T-helper 2 cell treated with Interferon-gamma antibody and Interleukin-4, amounts not matched to agents 5 μg/mL and 100 μg/mL, for 36 hours (primary cell): Measurements from ENCODE around the gene MINDY4.

Source experiments
- DNase-seq: peaks from one replicate; pipeline ENCODE4 v3.0.0; 2021; ENCODE audit warnings: low spot score
- H3K27ac Mint-ChIP-seq: one replicate; pipeline ENCODE4 v1.8.0; 2021; ENCODE audit warnings: mild to moderate bottlenecking, mixed read lengths
- H3K27me3 Mint-ChIP-seq: one replicate; pipeline ENCODE4 v1.8.0; 2021; ENCODE audit warnings: low read depth, mixed read lengths
- H3K36me3 Mint-ChIP-seq: one replicate; pipeline ENCODE4 v1.8.0; 2021; ENCODE audit warnings: low read depth, mixed read lengths
- H3K4me1 Mint-ChIP-seq: one replicate; pipeline ENCODE4 v1.8.0; 2021; ENCODE audit warnings: low read depth, mixed read lengths
- H3K4me3 Mint-ChIP-seq: one replicate; pipeline ENCODE4 v1.8.0; 2022; ENCODE audit warnings: mild to moderate bottlenecking, moderate library complexity, mixed read lengths
- H3K9me3 Mint-ChIP-seq: one replicate; pipeline ENCODE4 v1.8.0; 2021; ENCODE audit warnings: mixed read lengths

The MINDY4 gene

DNA sequence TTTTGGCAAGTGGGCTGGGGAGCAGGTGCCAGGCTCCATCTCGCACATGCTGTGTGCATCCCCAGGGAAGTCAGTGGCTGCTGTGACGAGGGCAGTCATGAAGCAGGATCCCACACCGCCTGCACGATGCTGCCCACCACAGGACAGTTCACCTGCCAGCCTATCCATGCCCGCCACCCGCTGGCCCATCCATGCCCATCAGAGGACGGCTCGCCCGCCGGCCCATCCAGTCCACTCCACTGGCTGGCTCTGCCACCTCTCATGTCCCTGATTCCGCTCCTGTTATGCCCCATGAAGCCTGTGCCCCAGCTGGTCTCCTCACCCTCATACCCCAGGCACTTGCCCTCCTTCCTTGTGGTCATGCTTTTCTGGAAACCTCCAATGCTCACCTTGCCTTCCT, 37.5 kb upstream of the MINDY4 start:
- H3K36me3 Mint-ChIP-seq: peaks cover 2% of the 10 kb centered on the region
- H3K27me3 Mint-ChIP-seq: no peaks in the 10 kb centered on the region
- H3K4me1 Mint-ChIP-seq: peaks cover 25% of the 10 kb centered on the region
- no peaks in the 10 kb centered on the region for H3K9me3 Mint-ChIP-seq
- H3K27ac Mint-ChIP-seq: no peak overlapping the region
- DNase-seq: no peak
- H3K4me3 Mint-ChIP-seq: no peak overlapping the region

DNA sequence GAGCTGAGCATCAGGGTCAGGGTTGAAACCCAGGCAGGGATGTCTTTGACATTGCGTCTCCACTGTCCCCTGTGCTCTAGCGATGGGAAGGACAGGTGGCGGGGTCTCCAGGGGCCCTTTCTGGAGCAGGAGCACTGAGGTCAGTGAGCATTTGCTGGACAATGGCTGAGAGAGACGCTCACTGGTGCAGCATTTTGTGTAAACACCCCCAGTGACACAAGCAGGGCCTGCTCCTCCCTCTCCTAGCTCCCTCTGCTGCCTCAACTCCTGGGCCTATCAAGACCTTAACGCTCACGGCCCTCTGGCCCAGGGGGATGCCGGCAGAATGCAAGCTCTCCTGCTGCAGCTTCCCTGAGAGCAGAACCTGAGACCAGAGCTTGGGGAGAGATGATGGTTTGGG, 36.7 kb upstream of the MINDY4 start:
- Mint-ChIP-seq H3K4me1 (peaks cover 24% of the 10 kb centered on the region), H3K27me3 (no peaks in the 10 kb centered on the region), H3K36me3 (peaks cover 2% of the 10 kb centered on the region), H3K9me3 (no peaks in the 10 kb centered on the region), H3K27ac (no peak overlapping the region), H3K4me3 (no peak overlapping the region)
- no peak for DNase-seq

DNA sequence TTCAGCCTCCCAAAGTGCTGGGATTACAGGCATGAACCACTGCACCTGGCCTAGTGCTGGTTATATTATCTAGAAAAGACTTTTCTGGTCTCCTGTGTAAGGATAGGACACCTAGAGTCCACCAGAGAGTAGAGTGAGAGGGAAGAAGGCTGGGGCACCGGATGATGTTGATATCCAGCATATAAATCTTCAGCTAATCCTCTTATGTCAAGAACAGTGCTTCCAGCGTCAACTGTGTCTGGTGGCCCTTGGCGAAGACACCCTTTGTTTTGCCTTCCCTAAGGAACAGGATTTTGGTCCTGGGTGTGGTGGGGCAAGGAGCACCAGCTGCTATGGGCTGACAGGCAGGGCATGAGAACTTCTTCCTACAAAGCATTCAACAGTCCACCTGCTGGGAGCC, 35.6 kb upstream of the MINDY4 start:
- Mint-ChIP-seq H3K4me3 (no peak overlapping the region), H3K27me3 (no peaks in the 10 kb centered on the region), H3K9me3 (no peaks in the 10 kb centered on the region), H3K4me1 (peaks cover 21% of the 10 kb centered on the region), H3K36me3 (peaks cover 2% of the 10 kb centered on the region), H3K27ac (no peak overlapping the region)
- no peak for DNase-seq

DNA sequence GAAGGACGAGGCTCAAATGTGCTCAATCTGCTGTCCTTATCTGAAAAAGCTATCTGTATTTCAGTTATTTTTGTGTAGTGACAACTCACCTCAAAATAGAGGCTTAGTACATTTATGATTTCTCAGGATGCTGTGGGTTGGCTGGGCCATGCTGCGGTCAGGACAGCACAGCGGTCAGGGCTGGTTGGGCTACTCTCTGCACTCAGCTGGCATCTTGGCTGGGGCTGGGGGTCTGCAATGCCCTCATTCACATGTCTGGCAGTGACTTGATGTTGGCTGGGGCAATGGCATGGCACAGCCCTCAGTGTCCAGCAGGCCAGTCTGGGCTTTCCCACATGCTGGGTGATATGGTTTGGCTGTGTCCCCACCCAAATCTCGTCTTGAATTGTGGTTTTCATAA, 34.9 kb upstream of the MINDY4 start:
- Mint-ChIP-seq H3K9me3 (no peaks in the 10 kb centered on the region), H3K4me3 (no peak overlapping the region), H3K4me1 (peaks cover 21% of the 10 kb centered on the region), H3K36me3 (peaks cover 2% of the 10 kb centered on the region), H3K27me3 (no peaks in the 10 kb centered on the region), H3K27ac (no peak overlapping the region)
- DNase-seq: no peak

DNA sequence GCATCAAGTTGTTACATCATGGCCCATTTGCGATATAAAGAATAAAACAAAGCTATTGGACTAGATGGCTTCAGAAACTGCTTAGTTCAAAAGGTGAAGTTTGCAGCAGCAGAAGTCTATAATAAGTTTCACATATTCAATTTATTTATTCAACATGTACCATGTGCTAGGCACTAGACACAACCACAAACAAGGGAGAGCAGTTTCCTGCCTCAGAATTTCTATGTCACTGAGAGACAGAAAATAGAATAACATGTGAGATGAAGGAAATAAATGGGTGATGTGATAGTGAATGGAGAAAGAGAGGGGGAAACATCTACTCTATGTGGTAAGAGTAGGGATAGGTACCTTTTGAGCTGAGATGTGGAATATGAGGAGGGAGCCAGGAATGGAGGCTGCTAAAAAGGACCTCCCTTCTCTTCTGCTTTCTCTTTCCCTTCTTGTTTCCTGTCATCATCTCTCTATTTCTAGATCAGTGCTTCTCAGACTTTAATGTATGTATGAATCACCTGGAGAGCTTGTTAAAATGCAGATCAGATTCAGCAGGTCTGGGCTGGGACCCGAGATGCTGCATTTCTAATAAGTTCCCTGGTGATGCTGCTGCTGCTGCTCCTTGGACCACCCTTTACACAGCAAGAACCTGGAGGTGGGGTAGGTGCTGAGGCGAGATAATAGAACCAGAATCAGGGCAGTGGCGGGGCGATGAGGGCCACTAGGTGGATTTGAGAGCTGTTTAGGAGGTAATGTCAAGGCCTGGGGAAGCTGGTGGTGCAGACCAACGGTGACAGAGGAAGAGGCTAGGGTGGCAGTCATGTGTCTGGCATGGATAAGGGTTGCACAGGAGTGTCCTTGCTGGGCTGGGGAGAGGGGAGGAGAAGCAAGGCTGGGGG, 32.9 kb upstream of the MINDY4 start:
- H3K27me3 Mint-ChIP-seq: no peaks in the 10 kb centered on the region
- no peaks in the 10 kb centered on the region for H3K9me3 Mint-ChIP-seq
- peak overlapping the region; percentile 85 for H3K27ac Mint-ChIP-seq
- H3K36me3 Mint-ChIP-seq: peaks cover 2% of the 10 kb centered on the region
- DNase-seq: no peak
- peak overlapping the region; percentile 42 for H3K4me3 Mint-ChIP-seq
- peaks cover 19% of the 10 kb centered on the region for H3K4me1 Mint-ChIP-seq

DNA sequence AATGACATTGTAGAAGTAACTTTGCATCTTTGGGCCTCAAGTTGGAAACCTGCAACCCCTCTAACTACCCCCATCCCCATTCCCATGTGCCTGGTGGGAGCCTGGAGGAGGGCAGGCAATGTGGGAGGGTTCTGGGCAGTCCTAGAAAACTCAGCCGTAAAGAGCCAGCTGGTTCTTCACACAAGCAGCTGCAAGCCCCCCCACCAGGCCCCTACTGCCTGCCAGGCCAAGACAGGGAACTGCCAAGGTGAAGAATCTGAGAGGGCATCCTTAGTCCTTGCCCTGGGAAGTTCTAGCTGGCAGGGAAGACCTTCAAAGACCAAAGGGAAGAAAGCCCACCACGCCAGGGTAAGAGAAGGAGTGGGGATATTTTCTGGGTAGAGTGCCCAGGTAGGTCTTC, 31.5 kb upstream of the MINDY4 start:
- Mint-ChIP-seq H3K4me3 (no peak overlapping the region), H3K4me1 (peaks cover 25% of the 10 kb centered on the region), H3K27me3 (no peaks in the 10 kb centered on the region), H3K36me3 (peaks cover 2% of the 10 kb centered on the region), H3K27ac (no peak overlapping the region), H3K9me3 (no peaks in the 10 kb centered on the region)
- DNase-seq: no peak

DNA sequence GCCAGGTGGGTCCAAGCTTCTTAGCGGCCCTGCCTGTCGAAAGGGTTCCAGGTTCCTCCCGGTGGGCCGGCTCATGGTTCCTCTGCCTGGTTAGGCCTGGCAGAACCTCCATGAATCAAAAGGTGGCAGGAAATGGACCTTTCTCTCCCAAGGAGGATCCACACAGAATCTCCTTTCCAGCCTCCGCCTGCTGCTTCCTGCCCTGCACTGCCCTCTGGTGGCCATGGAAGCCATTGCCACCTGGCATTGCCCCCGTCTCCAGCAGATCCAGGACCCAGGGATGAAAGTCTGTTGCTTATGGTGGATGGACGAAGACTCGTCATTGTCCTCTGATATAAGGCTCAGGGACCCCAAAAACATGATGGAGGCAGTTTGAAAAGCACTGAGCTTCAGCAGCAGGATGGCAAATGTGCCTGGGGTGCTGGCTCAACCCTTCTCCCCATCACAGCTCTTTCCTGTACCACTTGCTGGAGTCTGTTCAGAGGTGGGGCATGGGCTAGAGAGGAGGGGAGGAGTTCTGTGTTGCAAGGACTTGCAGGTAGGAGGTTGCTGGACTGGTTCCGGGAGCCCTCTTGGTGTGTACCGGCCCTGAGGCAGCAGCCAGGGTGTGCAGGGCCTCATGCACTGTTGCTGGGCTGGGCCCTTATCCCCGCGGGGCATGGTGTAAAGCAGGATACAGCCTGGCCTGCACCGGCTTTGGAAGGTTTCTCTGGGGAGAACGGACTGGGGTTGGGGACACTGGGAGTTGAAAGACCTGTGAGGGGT, 30.6 kb upstream of the MINDY4 start:
- peaks cover 22% of the 10 kb centered on the region for H3K4me1 Mint-ChIP-seq
- H3K27me3 Mint-ChIP-seq: no peaks in the 10 kb centered on the region
- H3K9me3 Mint-ChIP-seq: no peaks in the 10 kb centered on the region
- DNase-seq: peak; percentile 54
- no peak overlapping the region for H3K4me3 Mint-ChIP-seq
- H3K27ac Mint-ChIP-seq: no peak overlapping the region
- H3K36me3 Mint-ChIP-seq: peaks cover 2% of the 10 kb centered on the region

DNA sequence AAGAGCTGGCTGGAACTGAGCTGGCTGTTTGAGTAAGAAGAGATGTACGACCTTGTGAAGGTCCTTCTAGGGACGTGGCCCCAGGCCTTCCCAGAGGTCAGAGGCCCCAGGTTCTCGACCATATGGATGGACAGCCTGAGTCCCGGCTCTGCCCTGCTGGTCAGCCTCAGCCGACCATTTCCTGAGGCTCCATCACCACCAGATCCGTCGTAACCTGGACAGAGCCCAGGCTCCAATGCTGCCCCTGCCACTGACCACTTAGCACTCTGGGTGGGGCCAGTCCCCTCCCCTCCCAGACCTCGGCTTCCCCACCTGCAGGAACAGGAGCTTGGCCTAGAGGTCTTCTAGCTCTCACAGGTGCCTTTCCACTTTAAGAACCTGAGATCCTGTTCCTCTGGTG, 29.9 kb upstream of the MINDY4 start:
- DNase-seq: no peak
- Mint-ChIP-seq H3K4me3 (no peak overlapping the region), H3K4me1 (peaks cover 22% of the 10 kb centered on the region), H3K36me3 (peaks cover 2% of the 10 kb centered on the region), H3K27me3 (no peaks in the 10 kb centered on the region), H3K9me3 (no peaks in the 10 kb centered on the region), H3K27ac (no peak overlapping the region)

DNA sequence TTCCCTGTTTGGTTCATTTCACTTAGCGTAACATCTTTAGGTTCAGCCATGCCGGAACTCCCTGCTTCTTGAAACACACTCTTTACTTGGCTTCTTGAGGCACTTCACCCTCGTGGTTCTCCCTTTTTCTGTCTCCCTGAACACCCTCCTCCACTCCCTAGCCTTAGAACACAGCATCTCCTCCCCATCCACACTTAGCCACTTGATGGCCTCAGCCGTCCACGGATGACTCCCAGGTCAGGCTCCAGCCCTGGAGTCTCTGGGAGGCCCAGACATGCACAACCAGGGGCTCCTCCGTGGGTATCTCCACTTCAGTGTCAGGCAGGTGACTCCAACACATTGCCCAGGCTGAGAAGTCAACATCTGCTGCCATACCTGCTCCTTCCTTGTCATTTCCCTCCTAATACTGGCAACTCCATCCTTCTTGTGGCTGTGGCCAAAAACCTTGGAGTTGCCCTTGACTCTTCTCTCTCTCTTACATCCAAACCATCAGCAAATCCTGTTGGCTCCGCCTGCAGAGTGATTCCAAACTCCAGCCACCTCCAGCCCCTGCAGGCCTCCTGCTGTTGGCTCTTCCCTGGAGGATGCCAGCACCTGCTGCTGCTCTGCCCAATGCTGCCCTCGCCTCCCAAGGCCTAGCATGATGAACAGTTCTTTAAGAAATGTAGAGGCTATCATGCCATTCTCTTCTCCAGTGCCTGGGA, 27.7 kb upstream of the MINDY4 start:
- H3K27me3 Mint-ChIP-seq: no peaks in the 10 kb centered on the region
- no peak overlapping the region for H3K27ac Mint-ChIP-seq
- no peak overlapping the region for H3K4me3 Mint-ChIP-seq
- peaks cover 9% of the 10 kb centered on the region for H3K4me1 Mint-ChIP-seq
- H3K36me3 Mint-ChIP-seq: no peaks in the 10 kb centered on the region
- no peak for DNase-seq
- no peaks in the 10 kb centered on the region for H3K9me3 Mint-ChIP-seq

DNA sequence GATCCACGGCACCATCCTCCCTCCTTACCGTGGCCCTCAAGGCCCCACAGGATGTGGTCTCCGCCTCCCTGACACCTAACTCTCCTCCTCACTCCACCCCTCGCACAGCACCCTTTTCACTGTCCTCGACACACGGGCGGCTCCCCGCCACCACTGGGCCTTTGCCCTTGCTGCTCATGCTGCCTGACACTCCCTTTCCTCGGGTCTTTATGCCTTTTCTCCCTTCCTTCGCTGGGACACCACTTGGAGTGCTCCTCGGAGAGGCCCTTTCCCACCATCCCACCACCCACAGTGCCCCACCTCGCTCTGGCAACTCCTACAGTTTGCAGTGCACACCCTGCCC, 27.2 kb upstream of the MINDY4 start:
- Mint-ChIP-seq H3K27ac (no peak overlapping the region), H3K4me1 (peaks cover 6% of the 10 kb centered on the region), H3K36me3 (no peaks in the 10 kb centered on the region), H3K4me3 (no peak overlapping the region), H3K9me3 (no peaks in the 10 kb centered on the region), H3K27me3 (no peaks in the 10 kb centered on the region)
- no peak for DNase-seq

DNA sequence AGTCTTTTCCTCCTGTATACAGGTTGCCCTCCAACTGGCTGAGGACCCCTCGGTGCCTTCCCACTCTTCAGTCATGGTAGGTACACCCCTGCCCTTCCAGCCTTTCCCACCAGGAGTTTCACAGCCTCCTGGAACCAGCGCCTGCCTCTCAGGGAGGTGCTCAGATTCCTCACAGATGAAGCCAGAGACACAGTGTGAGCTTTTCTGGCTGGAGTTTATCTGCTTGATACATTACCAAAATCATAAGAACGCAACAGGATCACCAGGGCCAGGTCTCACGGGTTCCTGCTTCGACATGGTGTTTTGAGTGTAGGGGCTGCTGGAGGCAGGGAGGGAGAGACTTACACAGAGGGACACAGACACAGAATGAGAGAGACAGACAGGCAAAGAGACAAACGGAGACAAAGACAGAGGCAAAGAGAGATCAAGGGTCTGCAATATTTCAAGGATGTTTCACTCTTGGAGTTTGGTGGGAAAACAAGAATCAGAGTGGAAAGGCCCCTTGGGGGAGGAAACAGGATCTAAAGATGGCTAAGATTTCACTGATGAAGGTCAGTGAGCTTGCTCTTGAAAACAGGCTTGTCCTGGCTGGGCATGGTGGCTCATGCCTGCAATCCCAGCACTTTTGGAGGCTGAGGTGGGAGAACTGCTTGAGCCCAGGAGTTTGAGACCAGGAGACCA, 25.8 kb upstream of the MINDY4 start:
- Mint-ChIP-seq H3K27me3 (no peaks in the 10 kb centered on the region), H3K27ac (no peak overlapping the region), H3K4me1 (peaks cover 6% of the 10 kb centered on the region), H3K9me3 (no peaks in the 10 kb centered on the region), H3K36me3 (no peaks in the 10 kb centered on the region), H3K4me3 (no peak overlapping the region)
- no peak for DNase-seq

DNA sequence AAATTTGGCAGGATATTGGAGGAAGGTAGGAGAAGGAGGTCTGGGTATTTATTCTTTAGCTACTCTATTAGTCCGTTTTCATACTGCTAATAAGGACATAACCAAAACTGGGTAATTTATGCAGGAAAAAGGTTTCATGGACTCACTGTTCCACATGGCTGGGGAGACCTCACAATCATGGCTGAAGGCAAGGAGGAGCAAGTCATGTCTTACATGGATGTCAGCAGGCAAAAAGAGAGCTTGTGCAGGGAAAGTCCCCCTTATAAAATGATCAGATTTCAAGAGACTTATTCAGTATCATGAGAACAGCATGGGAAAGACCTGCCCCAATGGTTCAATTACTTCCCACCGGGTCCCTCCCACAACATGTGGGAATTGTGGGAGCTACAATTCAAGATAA, 21.2 kb upstream of the MINDY4 start:
- DNase-seq: no peak
- no peaks in the 10 kb centered on the region for H3K9me3 Mint-ChIP-seq
- no peaks in the 10 kb centered on the region for H3K27me3 Mint-ChIP-seq
- H3K36me3 Mint-ChIP-seq: no peaks in the 10 kb centered on the region
- H3K4me3 Mint-ChIP-seq: no peak overlapping the region
- no peak overlapping the region for H3K27ac Mint-ChIP-seq
- no peaks in the 10 kb centered on the region for H3K4me1 Mint-ChIP-seq

DNA sequence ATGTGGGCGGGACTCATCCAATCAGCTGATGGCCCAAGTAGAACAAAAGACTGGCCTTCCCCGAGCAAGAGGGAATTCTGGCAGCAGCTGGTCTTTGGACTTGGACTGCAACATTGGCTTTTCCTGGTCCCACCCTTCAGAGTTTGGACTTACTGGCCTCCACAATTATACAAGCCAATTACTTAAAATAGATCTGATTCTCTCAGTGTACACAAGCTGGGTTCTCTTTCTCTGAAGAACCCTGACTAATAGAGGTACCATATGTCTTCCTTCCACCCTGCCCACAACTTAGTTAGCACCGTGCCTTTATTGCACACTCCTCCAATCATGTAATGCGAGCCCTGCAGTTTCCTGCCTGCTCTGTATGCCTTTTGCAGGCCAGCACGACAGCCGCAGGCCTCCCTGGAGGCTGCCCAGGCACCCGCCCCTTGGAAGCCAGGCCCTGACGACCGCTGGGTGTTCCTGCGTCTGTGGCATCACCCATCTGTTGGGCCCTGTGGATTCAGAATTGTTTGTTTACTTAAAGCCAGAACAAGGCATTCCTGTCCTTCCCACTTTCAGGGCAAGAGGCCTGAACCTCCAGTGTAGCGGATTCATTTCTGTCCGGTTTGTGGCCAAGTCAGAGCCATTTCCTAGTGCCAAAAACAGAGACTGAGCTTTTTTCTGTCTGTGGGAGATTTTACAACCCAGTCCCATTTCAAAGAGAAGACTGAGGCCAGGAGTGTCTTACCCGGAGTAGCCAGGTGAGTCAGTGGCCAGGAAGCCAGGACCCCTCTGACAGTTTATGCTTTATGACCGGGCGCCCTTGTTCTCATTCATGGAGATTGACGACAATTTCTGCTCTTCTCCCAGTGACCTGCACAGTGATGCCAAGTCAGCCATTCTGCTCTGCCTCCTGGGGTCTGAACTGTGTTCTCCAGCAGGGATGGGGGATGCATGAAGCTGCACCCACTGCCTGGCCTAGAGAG, 20.2 kb upstream of the MINDY4 start:
- DNase-seq: no peak
- no peaks in the 10 kb centered on the region for H3K27me3 Mint-ChIP-seq

More for the DNA sequence above, 20.2 kb upstream of the MINDY4 start:
- no peaks in the 10 kb centered on the region for H3K4me1 Mint-ChIP-seq
- no peaks in the 10 kb centered on the region for H3K36me3 Mint-ChIP-seq
- H3K4me3 Mint-ChIP-seq: no peak overlapping the region
- H3K27ac Mint-ChIP-seq: no peak overlapping the region
- no peaks in the 10 kb centered on the region for H3K9me3 Mint-ChIP-seq
